Measurements from ENCODE around the gene FAM136A.
"Not testable (repeated sequence)": the region's sequence is repeated elsewhere in the genome, so short reads cannot be mapped to it uniquely, and the experiment has no call there.

The FAM136A gene

GRCh38 chr2:70283500-70284191, 18.2 kb downstream of the FAM136A start:
- Histone ChIP-seq H3K4me3 (ENCODE audit: low read length) (no peak overlapping the region), H3K36me3 (ENCODE audit: control insufficient read depth, insufficient read depth, low read length, severe bottlenecking) (peaks cover 82% of the 10 kb centered on the region), H3K9ac (ENCODE audit: low read length) (no peak overlapping the region), H3K4me1 (ENCODE audit: control insufficient read depth, insufficient read depth, low read length) (no peaks in the 10 kb centered on the region), H3K27me3 (replicated peaks; ENCODE audit: control insufficient read depth, insufficient read depth, low read length) (no peaks in the 10 kb centered on the region), H3K9me3 (ENCODE audit: control insufficient read depth, low read length) (no peaks in the 10 kb centered on the region)
- DNase-seq (ENCODE audit: low read depth) = no peak

- no peak for DNase-seq (ENCODE audit: low read depth)
- H3K27me3 ChIP-seq (replicated peaks; ENCODE audit: control insufficient read depth, insufficient read depth, low read length) = no peaks in the 10 kb centered on the region
- no peaks in the 10 kb centered on the region for H3K4me1 ChIP-seq (ENCODE audit: control insufficient read depth, insufficient read depth, low read length)
- H3K9me3 ChIP-seq (ENCODE audit: control insufficient read depth, low read length) = no peaks in the 10 kb centered on the region
- H3K9ac ChIP-seq (ENCODE audit: low read length) = no peak overlapping the region
- H3K36me3 ChIP-seq (ENCODE audit: control insufficient read depth, insufficient read depth, low read length, severe bottlenecking) = peaks cover 83% of the 10 kb centered on the region
- no peak overlapping the region for H3K4me3 ChIP-seq (ENCODE audit: low read length)
Measured at GRCh38 chr2:70282439-70282838, 19.4 kb downstream of the FAM136A start.

GRCh38 chr2:70280242-70280798, 21.5 kb downstream of the FAM136A start:
- Histone ChIP-seq H3K9me3 (ENCODE audit: control insufficient read depth, low read length) (no peaks in the 10 kb centered on the region), H3K9ac (ENCODE audit: low read length) (no peak overlapping the region), H3K4me3 (ENCODE audit: low read length) (no peak overlapping the region), H3K36me3 (ENCODE audit: control insufficient read depth, insufficient read depth, low read length, severe bottlenecking) (peaks cover 78% of the 10 kb centered on the region), H3K27me3 (replicated peaks; ENCODE audit: control insufficient read depth, insufficient read depth, low read length) (no peaks in the 10 kb centered on the region), H3K4me1 (ENCODE audit: control insufficient read depth, insufficient read depth, low read length) (no peaks in the 10 kb centered on the region)
- no peak for DNase-seq (ENCODE audit: low read depth)

GRCh38 chr2:70270323-70270722, 31.5 kb downstream of the FAM136A start:
- no peak overlapping the region for H3K9ac ChIP-seq (ENCODE audit: low read length)
- H3K9me3 ChIP-seq (ENCODE audit: control insufficient read depth, low read length) = no peaks in the 10 kb centered on the region
- no peaks in the 10 kb centered on the region for H3K4me1 ChIP-seq (ENCODE audit: control insufficient read depth, insufficient read depth, low read length)
- peaks cover 32% of the 10 kb centered on the region for H3K36me3 ChIP-seq (ENCODE audit: control insufficient read depth, insufficient read depth, low read length, severe bottlenecking)
- H3K4me3 ChIP-seq (ENCODE audit: low read length) = no peak overlapping the region
- no peak for DNase-seq (ENCODE audit: low read depth)
- no peaks in the 10 kb centered on the region for H3K27me3 ChIP-seq (replicated peaks; ENCODE audit: control insufficient read depth, insufficient read depth, low read length)

- H3K4me1 ChIP-seq (ENCODE audit: control insufficient read depth, insufficient read depth, low read length); H3K4me3 ChIP-seq (ENCODE audit: low read length): not testable (repeated sequence)
Measured at GRCh38 chr2:70269422-70270302, 32.2 kb downstream of the FAM136A start.

GRCh38 chr2:70266925-70267324, 34.9 kb downstream of the FAM136A start:
- not testable (repeated sequence) for H3K4me3 ChIP-seq (ENCODE audit: low read length); H3K27me3 ChIP-seq (replicated peaks; ENCODE audit: control insufficient read depth, insufficient read depth, low read length); DNase-seq (ENCODE audit: low read depth); H3K9me3 ChIP-seq (ENCODE audit: control insufficient read depth, low read length); H3K4me1 ChIP-seq (ENCODE audit: control insufficient read depth, insufficient read depth, low read length); H3K9ac ChIP-seq (ENCODE audit: low read length)
- peaks cover 42% of the 10 kb centered on the region for H3K36me3 ChIP-seq (ENCODE audit: control insufficient read depth, insufficient read depth, low read length, severe bottlenecking)

More at GRCh38 chr2:70269422-70270302, 32.2 kb downstream of the FAM136A start:
- H3K9ac ChIP-seq (ENCODE audit: low read length); DNase-seq (ENCODE audit: low read depth); H3K9me3 ChIP-seq (ENCODE audit: control insufficient read depth, low read length); H3K27me3 ChIP-seq (replicated peaks; ENCODE audit: control insufficient read depth, insufficient read depth, low read length): not testable (repeated sequence)
- H3K36me3 ChIP-seq (ENCODE audit: control insufficient read depth, insufficient read depth, low read length, severe bottlenecking) = peaks cover 32% of the 10 kb centered on the region

GRCh38 chr2:70261501-70261900, 40.4 kb downstream of the FAM136A start:
- DNase-seq (ENCODE audit: low read depth) = no peak
- peaks cover 46% of the 10 kb centered on the region for H3K36me3 ChIP-seq (ENCODE audit: control insufficient read depth, insufficient read depth, low read length, severe bottlenecking)
- no peaks in the 10 kb centered on the region for H3K9me3 ChIP-seq (ENCODE audit: control insufficient read depth, low read length)
- H3K4me1 ChIP-seq (ENCODE audit: control insufficient read depth, insufficient read depth, low read length) = peaks cover 36% of the 10 kb centered on the region
- no peaks in the 10 kb centered on the region for H3K27me3 ChIP-seq (replicated peaks; ENCODE audit: control insufficient read depth, insufficient read depth, low read length)
- peak overlapping the region; percentile 51 for H3K9ac ChIP-seq (ENCODE audit: low read length)
- peak overlapping the region; percentile 56 for H3K4me3 ChIP-seq (ENCODE audit: low read length)

- Histone ChIP-seq H3K36me3 (ENCODE audit: control insufficient read depth, insufficient read depth, low read length, severe bottlenecking) (peaks cover 23% of the 10 kb centered on the region), H3K9me3 (ENCODE audit: control insufficient read depth, low read length) (no peaks in the 10 kb centered on the region), H3K4me1 (ENCODE audit: control insufficient read depth, insufficient read depth, low read length) (peaks cover 36% of the 10 kb centered on the region), H3K27me3 (replicated peaks; ENCODE audit: control insufficient read depth, insufficient read depth, low read length) (no peaks in the 10 kb centered on the region), H3K4me3 (ENCODE audit: low read length) (peak overlapping the region; percentile 95), H3K9ac (ENCODE audit: low read length) (peak overlapping the region; percentile 96)
- peak; percentile 33 for DNase-seq (ENCODE audit: low read depth)
Measured at GRCh38 chr2:70258532-70258875, 43.4 kb downstream of the FAM136A start.

- no peaks in the 10 kb centered on the region for H3K9me3 ChIP-seq (ENCODE audit: control insufficient read depth, low read length)
- H3K4me3 ChIP-seq (ENCODE audit: low read length) = no peak overlapping the region
- H3K27me3 ChIP-seq (replicated peaks; ENCODE audit: control insufficient read depth, insufficient read depth, low read length) = no peaks in the 10 kb centered on the region
- H3K9ac ChIP-seq (ENCODE audit: low read length) = no peak overlapping the region
- H3K36me3 ChIP-seq (ENCODE audit: control insufficient read depth, insufficient read depth, low read length, severe bottlenecking) = peaks cover 5% of the 10 kb centered on the region
- no peak for DNase-seq (ENCODE audit: low read depth)
- peaks cover 25% of the 10 kb centered on the region for H3K4me1 ChIP-seq (ENCODE audit: control insufficient read depth, insufficient read depth, low read length)
Measured at GRCh38 chr2:70255637-70256314, 46.1 kb downstream of the FAM136A start.

GRCh38 chr2:70250434-70250833, 51.4 kb downstream of the FAM136A start:
- Histone ChIP-seq H3K4me3 (ENCODE audit: low read length) (no peak overlapping the region), H3K9me3 (ENCODE audit: control insufficient read depth, low read length) (no peaks in the 10 kb centered on the region), H3K36me3 (ENCODE audit: control insufficient read depth, insufficient read depth, low read length, severe bottlenecking) (no peaks in the 10 kb centered on the region), H3K4me1 (ENCODE audit: control insufficient read depth, insufficient read depth, low read length) (peaks cover 9% of the 10 kb centered on the region), H3K27me3 (replicated peaks; ENCODE audit: control insufficient read depth, insufficient read depth, low read length) (no peaks in the 10 kb centered on the region), H3K9ac (ENCODE audit: low read length) (no peak overlapping the region)
- no peak for DNase-seq (ENCODE audit: low read depth)

Measured in adipocyte (in vitro differentiated cells).